Thyroid gland (tissue), 4 donors: ENCODE measurements around the gene OPN1MW2. TPM values are rescaled to one million over a fixed set of nuclear protein-coding genes. Genes with fewer than 3 reads are reported as not detected.
"Not testable (repeated sequence)": the region's sequence is repeated elsewhere in the genome, so short reads cannot be mapped to it uniquely, and the experiment has no call there.

Source experiments
- DNase-seq, 2 donors: peaks; one replicate each; pipeline ENCODE4 v3.0.0-alpha.2; 2019
- H3K27ac ChIP-seq, 3 donors: fragments of 200-600 bp; sonication (generic); 1 replicate in 2 of 3; 2 replicates in 1 of 3; pipeline ENCODE4 v1.5.1; 2016 to 2019; ENCODE audit warnings: mild to moderate bottlenecking in 1 of 3, moderate library complexity in 1 of 3
- H3K27me3 ChIP-seq: fragments of 200-600 bp; sonication (generic); one replicate; pipeline ENCODE4 v1.5.1; 2019
- H3K36me3 ChIP-seq, 2 donors: fragments of 200-600 bp; sonication (generic); one replicate each; pipeline ENCODE4 v1.5.1; 2016 to 2019
- H3K4me1 ChIP-seq, 2 donors: fragments of 200-600 bp; sonication (generic); one replicate each; pipeline ENCODE4 v1.5.1; 2017 to 2019
- H3K4me3 ChIP-seq, 3 donors: fragments of 200-600 bp; sonication (generic); replicated peaks in 1 of 3; 1 replicate in 2 of 3; 2 replicates in 1 of 3; pipeline ENCODE4 v1.5.1; 2016; ENCODE audit warnings: mild to moderate bottlenecking in 1 of 3
- H3K9me3 ChIP-seq: fragments of 200-600 bp; sonication (generic); one replicate; pipeline ENCODE4 v1.5.1; 2017
- WGBS, 2 donors: methylation state at CpG; one replicate each; pipeline ENCODE4 v1.1.5; 2017; 5-methylcytosine and 5-hydroxymethylcytosine counted together
- intact Hi-C: fragments of 100-400 bp; cut with DNase I; formaldehyde crosslinking; loops from one replicate; pipeline ENCODE4 v1.15.1; 2023
- total RNA-seq, 4 donors: library from RNA; depleted of rRNA; stranded (reverse); fragments of >200 nt; gene quantifications; one replicate each; pipeline ENCODE4 v1.2.3, GENCODE V29; 2016

Gene OPN1MW2
- total RNA-seq, 4 donors from 2014 or later: not detected

DNA sequence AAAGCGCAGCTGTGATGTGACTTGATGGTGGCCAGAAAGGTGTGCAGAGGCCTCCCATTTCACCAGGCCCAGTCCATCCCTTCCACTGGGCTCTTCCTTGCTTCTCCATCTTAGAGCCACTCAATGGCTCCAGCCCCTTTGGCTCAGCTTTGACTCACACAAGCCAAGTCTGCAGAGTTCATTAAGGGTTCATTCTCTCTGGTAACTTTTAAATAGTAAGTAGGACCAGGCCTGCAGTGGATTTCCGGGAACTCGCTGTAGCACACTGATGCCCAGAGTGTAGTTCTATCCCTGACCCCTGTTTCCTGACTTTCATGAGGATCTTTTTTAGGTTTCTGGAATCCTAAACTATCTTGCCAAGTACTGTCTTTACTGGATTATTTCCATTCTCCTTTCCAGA lies 11.9 kb downstream of the OPN1MW2 start:
- H3K4me3 ChIP-seq, H3K27me3 ChIP-seq, intact Hi-C loops, DNase-seq, H3K27ac ChIP-seq, H3K36me3 ChIP-seq, H3K9me3 ChIP-seq, H3K4me1 ChIP-seq: not testable (repeated sequence)
- no CpG with 5 or more reads among the region's 3 CpGs for WGBS, 2 donors

GRCh38 chrX:154233620-154234019 lies 14.1 kb downstream of the OPN1MW2 start:
- H3K4me1 ChIP-seq, H3K4me3 ChIP-seq, H3K27ac ChIP-seq, H3K36me3 ChIP-seq, intact Hi-C loops, H3K9me3 ChIP-seq, H3K27me3 ChIP-seq, DNase-seq: not testable (repeated sequence)
- WGBS, 2 donors: no CpG with 5 or more reads among the region's 16 CpGs

DNA sequence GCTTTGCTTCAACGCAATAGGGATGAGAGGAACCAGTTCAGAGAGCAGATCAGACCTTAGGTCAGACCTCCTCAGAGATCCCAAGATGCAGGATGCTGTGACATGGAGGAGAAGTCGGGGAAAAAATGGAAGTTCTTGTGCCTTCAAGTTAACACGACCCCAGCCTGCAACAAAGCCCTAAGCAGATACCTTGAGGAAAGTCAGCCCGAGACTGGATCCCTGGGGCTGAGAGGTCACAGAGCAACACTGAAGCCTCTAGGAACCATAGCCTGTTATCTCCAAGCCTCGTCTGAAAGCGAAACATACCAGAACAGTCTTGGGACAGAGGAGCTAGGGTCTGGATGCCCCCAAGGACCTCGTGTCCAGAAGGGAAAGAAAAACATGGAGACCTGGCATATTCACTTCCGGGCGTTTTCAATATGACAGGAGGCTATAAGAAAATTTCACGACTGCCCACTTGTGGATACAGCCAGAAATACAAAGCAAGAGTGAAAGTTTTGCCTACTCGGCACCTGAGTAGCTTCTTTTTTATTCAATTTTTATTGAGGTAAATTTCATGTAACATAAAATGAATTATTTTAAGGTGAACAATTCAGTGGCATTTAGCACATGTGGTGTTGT lies 19.5 kb downstream of the OPN1MW2 start:
- H3K27me3 ChIP-seq, H3K9me3 ChIP-seq, H3K4me1 ChIP-seq, H3K4me3 ChIP-seq, DNase-seq, H3K36me3 ChIP-seq, intact Hi-C loops, H3K27ac ChIP-seq: not testable (repeated sequence)
- 71 to 89% methylated on average over 1 to 6 of the region's 11 CpGs for WGBS, 2 donors

DNA sequence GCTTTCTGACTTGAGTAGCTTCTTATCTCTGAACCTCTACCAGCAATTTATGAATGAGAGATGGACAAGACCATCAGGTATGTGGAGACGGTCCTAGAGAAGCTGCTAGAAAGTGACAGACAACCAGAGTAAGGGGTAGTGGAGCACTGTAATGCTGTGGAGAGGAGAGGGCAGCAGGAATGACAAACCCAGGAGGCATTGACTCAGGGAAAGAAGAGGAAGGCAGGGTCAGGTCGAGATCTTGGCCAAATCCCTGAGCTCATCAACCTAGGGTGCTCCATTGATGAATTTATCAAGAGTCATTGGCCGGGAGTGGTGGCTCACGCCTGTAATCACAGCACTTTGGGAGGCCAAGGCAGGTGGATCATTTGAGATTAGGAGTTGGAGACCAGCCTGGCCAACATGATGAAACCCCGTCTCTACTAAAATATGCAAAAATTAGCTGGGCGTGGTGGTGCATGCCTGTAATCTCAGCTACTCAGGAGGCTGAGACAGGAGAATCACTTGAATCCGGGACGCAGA lies 20.5 kb downstream of the OPN1MW2 start:
- intact Hi-C loops, H3K4me1 ChIP-seq, H3K9me3 ChIP-seq, H3K36me3 ChIP-seq, H3K27me3 ChIP-seq, H3K4me3 ChIP-seq, H3K27ac ChIP-seq, DNase-seq: not testable (repeated sequence)
- 89 to 94% methylated on average over 4 to 6 of the region's 8 CpGs for WGBS, 2 donors

DNA sequence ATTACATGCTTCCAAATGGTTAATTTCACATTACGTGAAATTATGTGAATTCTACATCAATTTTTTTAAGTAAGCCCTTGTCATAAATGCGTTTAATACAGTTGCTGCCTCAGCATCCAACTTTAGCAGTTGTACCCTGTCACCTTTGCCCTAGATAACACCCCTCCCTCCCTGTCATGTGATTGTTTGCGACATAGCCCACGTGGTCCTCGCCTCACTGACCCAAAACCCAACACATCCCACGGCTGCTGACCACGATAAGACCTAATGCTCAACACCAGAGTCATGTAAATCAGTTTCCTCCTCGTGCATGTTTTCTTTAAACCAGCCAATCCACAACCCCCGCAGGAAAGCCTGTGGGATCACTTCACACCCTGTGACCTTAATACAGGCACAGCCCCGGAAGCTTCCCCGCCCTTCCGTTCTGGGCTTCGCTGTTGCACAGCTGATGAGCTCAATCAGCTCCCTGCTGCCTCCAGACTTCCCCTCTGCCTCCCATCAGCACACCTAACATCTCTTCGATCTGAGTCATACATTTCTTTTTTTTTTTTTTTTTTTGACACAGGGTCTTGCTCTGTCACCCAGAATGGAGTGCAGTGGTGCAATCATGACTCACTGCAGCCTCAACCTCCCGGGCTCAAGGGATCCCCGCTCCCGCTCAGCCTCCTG lies 28.0 kb downstream of the OPN1MW2 start:
- H3K27me3 ChIP-seq, H3K27ac ChIP-seq, H3K9me3 ChIP-seq, H3K36me3 ChIP-seq, intact Hi-C loops, H3K4me1 ChIP-seq, DNase-seq, H3K4me3 ChIP-seq: not testable (repeated sequence)
- WGBS, 2 donors: 40% methylated on average over 1 of the region's 17 CpGs; no CpG with 5 or more reads in 1 of the 2 donors

- H3K27me3 ChIP-seq, H3K4me3 ChIP-seq, H3K36me3 ChIP-seq, H3K27ac ChIP-seq, intact Hi-C loops, DNase-seq, H3K9me3 ChIP-seq, H3K4me1 ChIP-seq: not testable (repeated sequence)
- no CpG with 5 or more reads among the region's 10 CpGs for WGBS, 2 donors
Observed at GRCh38 chrX:154248076-154248475, 28.5 kb downstream of the OPN1MW2 start.

DNA sequence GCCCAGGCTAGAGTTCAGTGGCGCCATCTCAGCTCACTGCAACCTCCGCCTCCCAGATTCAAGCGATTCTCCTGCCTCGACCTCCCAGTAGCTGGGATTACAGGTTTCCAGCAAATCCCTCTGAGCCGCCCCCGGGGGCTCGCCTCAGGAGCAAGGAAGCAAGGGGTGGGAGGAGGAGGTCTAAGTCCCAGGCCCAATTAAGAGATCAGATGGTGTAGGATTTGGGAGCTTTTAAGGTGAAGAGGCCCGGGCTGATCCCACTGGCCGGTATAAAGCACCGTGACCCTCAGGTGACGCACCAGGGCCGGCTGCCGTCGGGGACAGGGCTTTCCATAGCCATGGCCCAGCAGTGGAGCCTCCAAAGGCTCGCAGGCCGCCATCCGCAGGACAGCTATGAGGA lies 37.7 kb downstream of the OPN1MW2 start, which contains the start of gene OPN1MW3:
Gene OPN1MW3, plus strand, starts transcription at position 301 of the 400 bp plus-strand sequence. Its CDS starts 38 bp downstream, at position 339.
- H3K9me3 ChIP-seq, H3K36me3 ChIP-seq, H3K27me3 ChIP-seq, intact Hi-C loops, H3K27ac ChIP-seq, H3K4me3 ChIP-seq, DNase-seq, H3K4me1 ChIP-seq: not testable (repeated sequence)
- no CpG with 5 or more reads among the region's 17 CpGs for WGBS, 2 donors

DNA sequence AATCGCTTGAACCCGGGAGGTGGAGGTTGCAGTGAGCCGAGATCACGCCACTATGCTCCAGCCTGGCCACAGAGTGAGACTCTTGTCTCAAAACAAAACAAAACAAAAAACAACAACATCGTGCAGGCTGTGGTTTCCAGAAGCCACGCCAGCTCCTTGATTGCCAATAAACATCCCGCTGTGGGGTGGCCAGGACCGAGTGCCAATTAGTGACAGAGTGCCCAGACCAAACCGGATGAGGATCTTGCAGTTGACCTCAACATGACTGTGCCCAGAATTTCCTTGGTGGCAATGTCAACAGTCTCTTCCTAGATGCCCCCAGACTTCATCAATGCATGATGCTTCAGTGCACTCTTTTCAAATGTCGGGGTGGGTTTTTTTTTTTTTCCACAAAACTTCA lies 39.2 kb downstream of the OPN1MW2 start:
- H3K36me3 ChIP-seq, intact Hi-C loops, H3K4me3 ChIP-seq, H3K27ac ChIP-seq, H3K4me1 ChIP-seq, H3K27me3 ChIP-seq, DNase-seq, H3K9me3 ChIP-seq: not testable (repeated sequence)
- WGBS, 2 donors: no CpG with 5 or more reads among the region's 10 CpGs

DNA sequence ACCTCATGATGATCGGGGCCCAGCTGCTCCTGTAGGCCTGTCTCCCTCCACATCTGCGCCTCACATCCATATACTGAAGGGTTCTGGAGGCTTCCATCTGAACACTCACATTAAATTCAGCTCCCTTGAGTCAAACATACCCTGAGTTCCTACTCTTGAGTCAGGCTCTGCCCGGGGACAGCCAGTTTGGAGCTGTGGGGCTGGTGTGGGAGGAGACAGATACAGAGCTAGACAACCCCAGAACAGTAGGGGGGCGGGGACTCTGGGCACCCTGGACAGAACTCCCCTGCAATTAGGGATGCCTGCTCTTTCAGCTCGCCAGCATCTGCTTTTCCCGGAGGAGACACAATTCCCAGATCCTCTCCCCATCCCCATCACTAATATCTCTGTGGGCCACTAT lies 43.5 kb downstream of the OPN1MW2 start:
- H3K27me3 ChIP-seq, intact Hi-C loops, DNase-seq, H3K27ac ChIP-seq, H3K36me3 ChIP-seq, H3K4me1 ChIP-seq, H3K4me3 ChIP-seq, H3K9me3 ChIP-seq: not testable (repeated sequence)
- no CpG with 5 or more reads among the region's 6 CpGs for WGBS, 2 donors

- H3K36me3 ChIP-seq, DNase-seq, intact Hi-C loops: not testable (repeated sequence)
Observed at GRCh38 chrX:154269245-154269644, 49.7 kb downstream of the OPN1MW2 start.

More at GRCh38 chrX:154269245-154269644, 49.7 kb downstream of the OPN1MW2 start:
- not testable (repeated sequence) for H3K4me3 ChIP-seq, H3K27ac ChIP-seq, H3K4me1 ChIP-seq, H3K27me3 ChIP-seq, H3K9me3 ChIP-seq
- WGBS, 2 donors: no CpG with 5 or more reads among the region's 3 CpGs

Other genes starting within 250 kb of the OPN1MW2 start
- gene HCFC1, start 247.9 kb upstream of the OPN1MW2 start, total RNA-seq: 100 to 1,000 TPM in 1 of 4 donors, 10 to 100 TPM in 3; 23.5 to 119 (median 52.3) TPM
- 10 to 100 TPM in 1 of 4 donors, 1 to 10 TPM in 3; 3.8 to 10.7 (median 8.7) TPM for gene TMEM187, start 247.0 kb upstream of the OPN1MW2 start, total RNA-seq
- gene IRAK1, start 199.9 kb upstream of the OPN1MW2 start, total RNA-seq: 10 to 100 TPM; 36.4 to 53.1 (median 42.8) TPM
- 10 to 100 TPM; 47.7 to 93.3 (median 61.1) TPM for gene MECP2, start 122.0 kb upstream of the OPN1MW2 start, total RNA-seq
- gene OPN1LW, start 75.5 kb upstream of the OPN1MW2 start, total RNA-seq: not detected
- not detected for gene OPN1MW, start 37.2 kb upstream of the OPN1MW2 start, total RNA-seq
- gene OPN1MW3, start 37.8 kb downstream of the OPN1MW2 start, total RNA-seq: not detected
- not detected for gene TEX28, start 75.4 kb downstream of the OPN1MW2 start, total RNA-seq
- under 1 TPM in 2 of 4 donors, not detected in 2; 0.54 to 0.89 TPM for gene TKTL1, start 76.0 kb downstream of the OPN1MW2 start, total RNA-seq
- gene FLNA, start 154.9 kb downstream of the OPN1MW2 start, total RNA-seq: 100 to 1,000 TPM; 143 to 553 (median 291) TPM
- 10 to 100 TPM; 36.5 to 71.6 (median 57.2) TPM for gene EMD, start 159.5 kb downstream of the OPN1MW2 start, total RNA-seq
- gene RPL10, start 178.6 kb downstream of the OPN1MW2 start, total RNA-seq: 1,000 to 10,000 TPM; 1,199 to 6,548 (median 3,258) TPM
- 10 to 100 TPM; 40.7 to 92.9 (median 61.6) TPM for gene DNASE1L1, start 189.5 kb downstream of the OPN1MW2 start, total RNA-seq
- 10 to 100 TPM; 41.1 to 75.9 (median 59.0) TPM for gene TAFAZZIN, start 191.8 kb downstream of the OPN1MW2 start, total RNA-seq
- 100 to 1,000 TPM in 1 of 4 donors, 10 to 100 TPM in 3; 69.0 to 172 (median 84.4) TPM for gene ATP6AP1, start 208.9 kb downstream of the OPN1MW2 start, total RNA-seq
- gene GDI1, start 217.4 kb downstream of the OPN1MW2 start, total RNA-seq: 10 to 100 TPM; 59.7 to 86.2 (median 78.1) TPM
- 10 to 100 TPM; 39.9 to 76.3 (median 47.4) TPM for gene FAM50A, start 224.4 kb downstream of the OPN1MW2 start, total RNA-seq
- gene PLXNA3, start 238.5 kb downstream of the OPN1MW2 start, total RNA-seq: 10 to 100 TPM in 2 of 4 donors, 1 to 10 TPM in 2; 3.9 to 20.7 (median 14.1) TPM